ENCODE data around the gene AVPR1B. TPM values are rescaled to one million over a fixed set of nuclear protein-coding genes. Genes with fewer than 3 reads are reported as not detected.

Gene AVPR1B
- polyA plus RNA-seq, 1 donor = 0.85 TPM

- no peak for DNase-seq
Measured at GRCh38 chr1:206112600-206113301, 4.4 kb downstream of the AVPR1B start.

GRCh38 chr1:206111271-206111927, 5.8 kb downstream of the AVPR1B start:
- no peak for DNase-seq

DNA sequence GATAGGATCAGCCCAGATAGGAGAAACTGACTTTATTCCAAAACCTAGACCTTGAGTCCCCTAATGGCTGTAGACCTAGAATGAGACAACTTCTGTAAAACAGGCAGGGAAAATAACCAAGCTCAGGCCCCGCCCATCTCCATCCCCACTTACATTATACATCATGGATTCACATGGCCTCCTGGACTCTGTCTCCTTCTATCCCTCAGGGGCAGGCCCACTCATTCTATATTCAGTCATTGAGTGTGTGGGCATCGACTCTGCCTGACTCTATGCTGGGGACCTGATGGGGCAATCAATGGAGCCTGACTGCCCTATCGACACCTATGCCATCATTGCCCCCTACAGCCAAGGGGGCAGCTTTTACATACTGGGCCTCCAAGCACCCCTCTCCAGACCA, 6.4 kb downstream of the AVPR1B start:
- DNase-seq = no peak

- no peak for DNase-seq
Measured at GRCh38 chr1:206110161-206110560, 7.0 kb downstream of the AVPR1B start.

- DNase-seq = no peak
Measured at GRCh38 chr1:206109718-206110117, 7.5 kb downstream of the AVPR1B start.

DNA sequence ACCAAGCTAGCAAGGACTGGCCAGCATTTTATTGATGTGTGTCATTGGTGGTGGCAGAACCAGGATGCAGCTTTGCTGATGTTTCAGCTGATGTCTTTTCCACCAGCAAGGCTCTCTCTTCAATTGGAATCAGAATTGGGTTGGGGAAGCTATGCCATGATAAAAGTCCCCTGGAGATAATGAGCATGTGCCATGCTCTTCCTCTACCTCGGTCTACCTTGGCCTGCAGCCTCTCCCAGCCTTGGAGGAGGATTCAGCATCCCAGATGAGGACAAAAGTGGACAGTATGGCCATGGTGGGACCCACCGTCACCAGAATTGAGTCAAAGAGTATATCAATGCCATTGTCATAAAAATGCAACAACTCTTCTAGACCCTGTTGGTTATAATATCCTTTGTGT, 8.6 kb downstream of the AVPR1B start:
- DNase-seq = no peak

DNA sequence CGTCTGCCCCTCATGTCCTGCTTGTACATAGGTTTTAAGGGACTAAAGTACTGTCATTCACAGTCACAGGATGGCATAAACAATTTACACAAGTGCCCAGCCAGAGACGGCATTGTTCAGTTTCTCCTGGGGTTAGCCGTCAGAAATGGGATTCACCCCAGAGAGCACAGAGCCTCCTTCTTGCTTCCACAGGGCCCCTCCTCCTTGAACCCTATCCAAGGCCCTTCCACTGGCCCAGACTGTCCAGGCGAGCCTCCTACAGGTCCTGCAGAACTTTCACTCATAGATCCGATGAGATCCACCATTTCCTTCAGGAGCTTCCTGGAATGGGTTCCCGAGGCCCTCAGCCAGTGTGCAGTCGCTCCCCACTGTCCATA, 10.0 kb downstream of the AVPR1B start:
- DNase-seq = no peak

- peak; percentile 75 for DNase-seq
Measured at GRCh38 chr1:206106328-206107167, 10.6 kb downstream of the AVPR1B start.

DNA sequence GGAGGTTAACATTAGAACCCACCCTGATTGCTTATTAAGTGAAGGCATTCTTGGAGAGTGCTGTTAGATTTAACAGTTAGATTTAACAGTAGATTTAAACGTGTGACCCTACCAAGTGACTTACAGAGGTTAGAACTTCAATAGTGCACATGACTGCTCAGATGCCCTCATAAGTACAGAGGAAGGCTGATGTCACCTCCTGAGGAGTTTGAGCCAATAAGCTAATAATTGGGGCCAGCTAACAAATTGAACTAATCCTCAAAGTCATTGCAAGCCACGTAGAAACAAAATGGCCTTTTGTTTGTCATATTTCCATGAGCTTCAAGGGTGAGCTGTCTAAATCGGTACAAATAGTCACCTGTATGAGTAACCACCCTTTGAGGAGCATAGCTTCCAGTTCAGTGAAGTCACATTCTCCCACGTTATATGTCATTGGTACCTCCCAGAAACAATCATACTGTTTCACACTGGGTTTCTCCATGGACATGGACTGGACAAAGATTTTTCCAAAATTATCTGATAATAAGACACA, 11.7 kb downstream of the AVPR1B start:
- DNase-seq = no peak

- no peak for DNase-seq
Measured at GRCh38 chr1:206103979-206104378, 13.2 kb downstream of the AVPR1B start.

- no peak for DNase-seq
Measured at GRCh38 chr1:206102292-206102936, 14.8 kb downstream of the AVPR1B start.

DNA sequence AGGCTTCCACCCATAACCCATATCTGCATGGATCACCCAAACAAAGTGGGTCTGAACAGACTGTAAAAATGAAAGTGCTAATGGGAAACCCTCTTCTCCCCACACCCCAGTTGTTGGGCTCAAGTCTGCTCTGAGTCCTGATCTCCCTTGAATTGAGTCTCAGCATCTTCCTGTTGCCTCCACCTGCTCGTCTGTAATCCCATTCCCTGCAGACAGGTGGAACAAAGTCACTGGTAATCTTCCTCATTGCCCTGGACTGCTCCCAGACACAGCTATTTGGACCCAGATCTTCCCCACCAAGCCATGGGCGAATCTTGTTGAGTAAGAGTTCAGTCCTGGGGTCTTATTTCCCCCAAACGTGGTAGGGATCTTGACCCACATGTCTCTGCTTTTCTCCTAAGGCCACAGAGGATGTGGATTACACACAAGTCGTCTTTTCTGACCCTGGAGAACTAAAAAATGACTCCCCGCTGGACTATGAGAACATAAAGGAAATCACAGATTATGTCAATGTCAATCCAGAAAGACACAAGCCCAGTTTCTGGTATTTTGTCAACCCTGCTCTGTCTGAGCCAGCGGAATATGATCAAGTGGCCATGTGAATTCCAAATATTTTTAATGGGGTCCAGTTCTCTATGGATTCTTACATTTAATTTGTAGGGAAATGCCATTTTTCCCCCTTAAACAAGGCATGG, 15.7 kb downstream of the AVPR1B start:
- DNase-seq = no peak

DNA sequence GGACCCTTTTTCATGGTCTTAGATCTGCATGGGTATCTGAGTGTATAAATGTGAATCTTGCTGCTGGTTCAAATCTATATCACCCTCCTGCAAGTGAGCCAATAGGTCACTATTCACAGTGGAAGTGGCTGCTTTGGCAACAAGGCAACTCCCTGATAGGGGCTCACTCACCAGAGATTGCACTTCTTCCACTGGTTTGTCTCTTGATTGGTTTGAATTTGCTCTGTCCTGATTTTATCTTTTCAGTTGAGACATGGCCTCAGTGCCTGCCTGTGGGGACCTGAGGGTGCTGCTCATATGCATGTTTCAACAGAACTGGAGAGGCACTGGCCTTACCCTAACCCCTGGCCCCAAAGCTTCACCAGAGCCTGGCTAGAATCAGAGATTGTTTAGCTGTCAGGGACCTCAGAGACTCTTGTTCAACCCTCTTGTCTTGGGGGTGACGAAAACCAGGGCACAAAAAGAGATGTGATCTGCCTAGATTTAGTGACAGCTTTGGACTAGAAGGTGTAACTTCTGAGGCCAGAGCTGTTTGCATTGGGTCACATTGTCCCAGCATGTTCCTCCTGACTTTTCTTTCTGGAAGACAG, 16.9 kb downstream of the AVPR1B start:
- no peak for DNase-seq

DNA sequence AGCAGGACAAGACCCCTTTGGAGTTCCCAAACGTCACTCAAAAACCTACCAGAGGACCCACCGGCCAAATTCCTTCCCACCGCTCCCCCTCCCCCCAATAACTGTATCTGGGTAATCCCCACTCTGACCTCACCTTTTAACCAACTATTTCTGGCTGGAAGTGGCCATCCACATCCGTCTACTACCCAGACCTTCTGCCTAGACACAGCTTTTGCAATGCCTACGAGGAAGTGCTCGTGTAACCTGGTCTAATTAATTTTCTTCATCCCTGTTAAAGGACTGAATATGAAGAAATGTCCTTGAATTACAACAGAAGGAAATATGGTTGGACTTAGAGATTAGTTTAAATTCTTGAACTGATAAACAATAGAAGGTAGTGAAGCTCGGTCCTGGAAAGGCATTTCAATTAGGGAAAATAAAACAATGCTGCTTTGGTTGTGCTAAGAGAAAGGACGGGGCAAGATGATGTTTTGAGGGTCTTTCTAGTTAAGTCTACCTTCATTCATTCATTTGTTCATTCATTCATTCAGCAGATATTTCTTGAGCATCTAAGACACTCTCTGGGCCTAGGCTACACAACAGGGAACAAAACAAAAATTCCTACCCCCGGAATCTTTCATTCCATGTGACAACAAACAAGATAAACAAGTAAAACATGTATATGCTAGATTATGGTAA, 18.8 kb downstream of the AVPR1B start:
- no peak for DNase-seq

- DNase-seq = no peak
Measured at GRCh38 chr1:206097381-206097780, 19.8 kb downstream of the AVPR1B start.

GRCh38 chr1:206094024-206094423, 23.2 kb downstream of the AVPR1B start:
- no peak for DNase-seq

DNA sequence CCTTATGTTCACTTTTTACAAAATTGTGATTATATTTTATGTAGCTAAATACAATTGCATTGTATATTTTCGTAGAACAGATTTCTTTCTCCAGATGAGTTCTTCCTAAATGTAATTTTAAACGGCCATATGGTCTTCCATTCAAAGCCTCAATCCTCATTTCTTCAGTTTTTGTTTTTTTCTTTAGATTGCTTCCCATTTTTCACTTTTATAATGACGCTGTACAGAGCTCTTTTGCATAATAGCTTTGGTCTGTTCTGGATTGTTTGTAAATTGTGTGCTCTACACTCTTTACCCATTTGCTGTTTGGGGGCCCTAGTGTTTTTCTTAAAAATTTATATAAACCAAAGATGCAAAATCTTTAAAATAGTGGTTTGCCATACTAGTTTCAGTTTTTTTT, 27.8 kb downstream of the AVPR1B start:
- DNase-seq = no peak

GRCh38 chr1:206087091-206087490, 30.1 kb downstream of the AVPR1B start:
- DNase-seq = no peak

DNA sequence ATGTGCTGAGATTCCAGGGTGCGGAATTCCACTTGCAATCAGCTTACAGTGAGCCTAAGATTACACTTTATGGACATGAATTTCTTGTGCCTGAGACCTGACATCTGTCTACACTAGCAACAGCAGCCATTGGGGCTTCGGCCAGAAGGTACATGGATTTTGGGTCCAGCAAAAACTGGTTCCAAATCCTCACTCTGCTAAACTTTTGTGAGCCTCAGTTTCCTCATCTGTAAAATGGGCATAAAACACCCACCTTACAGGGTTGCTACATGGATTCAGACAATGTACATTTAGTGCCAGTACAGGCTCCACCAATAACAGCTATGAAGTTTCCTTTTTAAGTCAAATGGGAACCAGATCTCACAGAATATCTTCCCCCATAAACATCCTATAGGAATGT, 33.4 kb downstream of the AVPR1B start:
- DNase-seq = no peak

- no peak for DNase-seq
Measured at GRCh38 chr1:206082831-206083695, 34.1 kb downstream of the AVPR1B start.

All from left kidney (tissue), 2 donors.